GM21360 (cell line): ENCODE results near the gene RCBTB2.
A peak's percentile ranks its signal among the peaks of the same experiment; 100 is the strongest.

ENCODE experiments used
- ATAC-seq: cut with Tn5 transposase; IDR thresholded peaks from one replicate; pipeline ENCODE4 v1.9.1; 2021; ENCODE audit warnings: mild to moderate bottlenecking, moderate library complexity; ENCODE audit not compliant: unreplicated experiment

RCBTB2 gene

DNA sequence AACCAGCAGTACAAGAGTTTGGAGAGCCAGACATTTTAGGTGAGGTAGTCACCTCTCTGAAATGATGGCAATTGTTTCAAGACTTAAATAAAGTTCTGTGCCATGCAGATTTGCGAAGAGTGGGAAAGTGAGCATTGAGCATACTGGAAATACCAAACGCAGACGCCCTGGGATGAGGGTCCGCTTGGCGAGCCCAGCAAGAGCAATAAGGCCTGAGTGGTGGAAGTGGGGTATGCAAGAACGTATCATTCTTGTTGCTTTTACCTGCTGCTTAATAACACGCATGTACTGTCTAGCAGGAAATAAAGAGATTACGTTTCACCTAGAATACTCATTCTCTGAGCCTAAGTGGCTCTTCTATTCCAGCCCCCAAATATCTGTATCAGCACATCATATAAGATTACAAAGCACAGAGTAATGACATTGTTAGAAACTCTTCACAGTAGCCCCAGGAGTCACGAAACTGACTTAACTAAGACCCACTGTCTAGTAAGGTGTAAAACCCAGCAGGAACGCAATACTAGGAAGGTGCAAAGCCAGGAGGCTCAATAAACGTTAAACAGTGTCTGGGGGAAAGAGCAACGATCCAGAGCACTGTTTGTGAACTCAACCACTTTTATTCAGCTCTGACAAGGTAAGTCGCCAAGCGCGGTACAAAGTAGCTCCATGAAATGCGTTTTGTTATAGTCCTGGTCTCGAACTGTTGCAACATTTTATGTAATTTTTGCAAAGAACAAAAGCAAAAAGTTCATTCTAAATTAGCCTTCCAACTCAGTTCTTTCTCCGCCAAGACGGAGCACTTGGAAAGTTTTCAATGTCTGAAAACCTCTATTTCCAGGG is 1.2 kb downstream of the RCBTB2 start:
- ATAC-seq: no peak

DNA sequence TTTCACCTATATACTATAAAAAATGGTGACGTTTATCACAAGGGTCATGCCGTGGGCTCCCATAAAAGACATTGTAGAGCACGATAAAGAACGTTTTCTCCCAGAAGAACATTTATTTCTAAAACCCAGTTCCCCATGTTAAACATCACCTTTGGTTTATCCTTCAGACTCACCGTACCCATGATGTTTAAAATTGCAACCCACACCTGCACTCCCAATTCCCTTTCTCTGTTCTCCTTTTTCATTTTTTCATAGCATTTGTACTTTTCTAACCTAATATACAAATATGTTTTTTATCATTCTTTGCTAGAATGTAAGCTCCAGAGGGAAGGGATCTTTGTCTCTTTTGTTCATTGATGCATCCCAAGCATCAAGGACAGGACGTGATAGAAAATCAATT is 2.0 kb downstream of the RCBTB2 start:
- no peak for ATAC-seq

DNA sequence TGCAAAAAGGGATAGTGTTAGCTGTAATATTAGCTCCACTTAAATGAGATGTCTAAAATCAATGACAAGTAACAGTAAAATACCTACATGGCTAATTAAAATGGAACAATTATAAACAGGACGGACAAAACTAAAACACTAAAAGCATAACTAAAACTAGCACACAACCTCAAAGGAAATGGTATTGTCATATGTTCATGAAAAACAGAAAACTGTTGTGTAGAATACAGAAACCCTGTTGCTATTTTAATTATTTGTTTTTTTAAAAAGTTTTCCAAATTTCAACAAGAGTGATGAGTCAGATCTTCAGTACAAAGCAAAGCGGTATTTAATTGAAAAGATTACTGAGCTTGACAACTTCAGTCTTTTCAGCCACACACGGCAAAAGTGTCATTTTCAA is 4.2 kb downstream of the RCBTB2 start:
- no peak for ATAC-seq

DNA sequence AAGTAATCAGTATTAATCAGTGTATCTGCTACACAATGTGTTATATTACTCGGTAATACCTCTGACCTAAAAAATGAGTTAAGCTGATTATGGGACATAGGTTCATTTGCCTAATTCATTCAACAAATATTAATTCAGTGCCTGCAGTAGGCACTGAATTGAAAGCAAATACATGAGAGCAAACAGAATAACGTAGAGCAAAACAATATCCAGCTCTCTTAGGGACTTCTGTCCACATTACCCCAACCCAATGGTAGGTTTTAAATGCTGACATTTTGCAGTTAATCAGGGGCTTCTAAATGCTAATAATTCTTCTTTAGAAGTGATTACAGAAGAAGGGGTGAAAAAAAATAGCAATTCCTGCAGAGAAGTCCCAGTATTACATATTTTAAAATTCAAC is 4.9 kb downstream of the RCBTB2 start:
- no peak for ATAC-seq

DNA sequence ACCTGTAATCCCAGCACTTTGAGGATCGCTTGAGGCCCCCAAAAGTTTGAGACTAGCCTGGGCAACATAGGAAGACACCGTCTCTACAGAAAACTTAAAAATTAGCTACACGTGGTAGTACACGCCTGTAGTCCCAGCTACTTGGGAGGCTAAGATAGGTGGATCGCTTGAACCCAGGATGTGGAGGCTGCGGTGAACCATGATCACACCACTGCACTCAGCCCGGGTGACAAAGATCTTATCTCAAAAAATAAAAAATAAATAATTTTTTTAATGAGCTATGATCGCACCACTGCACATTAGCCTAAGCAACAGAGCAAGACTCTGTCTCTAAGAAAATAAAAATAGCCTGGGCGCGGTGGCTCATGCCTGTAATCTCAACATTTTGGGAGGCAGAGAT is 6.6 kb downstream of the RCBTB2 start:
- no peak for ATAC-seq

DNA sequence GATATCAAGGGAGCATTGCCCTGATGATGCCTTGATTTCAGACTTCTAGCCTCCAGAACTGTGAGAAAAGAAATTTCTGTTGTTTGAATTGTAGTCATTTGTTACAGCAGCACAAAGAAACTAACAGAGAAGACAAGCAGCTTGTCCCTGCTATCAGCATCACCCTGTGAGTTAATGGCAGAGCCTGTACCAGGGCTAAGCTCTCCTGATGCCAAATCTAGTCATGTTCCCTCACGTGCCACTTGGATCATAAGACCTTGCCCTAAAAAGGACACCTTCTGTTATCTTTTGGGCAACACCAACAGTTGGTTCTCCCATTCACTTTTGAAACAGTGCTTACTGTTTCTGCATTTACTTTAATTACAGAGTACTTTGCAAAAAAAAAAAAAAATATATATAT is 14.8 kb downstream of the RCBTB2 start:
- no peak for ATAC-seq

DNA sequence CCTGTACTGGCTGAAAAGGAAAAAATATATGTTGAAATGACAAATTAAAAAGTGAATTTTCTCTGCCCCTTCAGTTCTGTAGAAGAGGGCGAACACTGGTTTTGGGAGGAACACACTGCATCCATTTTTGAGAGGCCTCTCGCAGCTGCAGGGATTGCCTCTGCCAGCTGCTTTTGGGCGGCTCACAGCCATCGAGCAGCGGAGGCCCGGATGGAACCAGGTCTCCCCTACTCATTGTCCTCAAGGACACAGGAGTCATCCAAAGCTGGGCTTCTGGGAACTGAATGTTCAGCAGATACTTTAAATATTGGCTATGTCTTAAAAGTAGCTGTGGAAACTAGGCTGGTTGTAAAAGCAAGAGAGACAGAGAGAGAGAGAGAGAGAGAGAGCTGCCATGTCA is 17.1 kb downstream of the RCBTB2 start:
- ATAC-seq: no peak

DNA sequence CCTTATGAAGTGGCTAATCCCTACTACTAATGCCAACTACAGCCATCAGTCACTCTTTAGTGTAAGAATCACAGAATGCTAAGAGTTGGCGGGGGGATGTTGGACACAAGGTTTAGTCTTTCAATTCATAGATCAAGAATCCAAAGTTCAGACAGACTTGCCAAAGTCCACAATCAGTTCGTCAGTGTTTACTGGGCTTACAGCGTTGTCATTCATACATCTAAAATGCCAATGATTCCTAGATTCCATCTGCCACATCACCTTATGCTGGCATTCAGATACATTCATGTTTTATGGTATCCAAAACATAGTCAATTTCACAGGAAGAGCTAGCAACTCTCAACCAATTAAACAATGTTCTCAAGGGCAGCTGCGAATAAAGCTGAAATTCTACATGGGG is 18.1 kb downstream of the RCBTB2 start:
- ATAC-seq: no peak

DNA sequence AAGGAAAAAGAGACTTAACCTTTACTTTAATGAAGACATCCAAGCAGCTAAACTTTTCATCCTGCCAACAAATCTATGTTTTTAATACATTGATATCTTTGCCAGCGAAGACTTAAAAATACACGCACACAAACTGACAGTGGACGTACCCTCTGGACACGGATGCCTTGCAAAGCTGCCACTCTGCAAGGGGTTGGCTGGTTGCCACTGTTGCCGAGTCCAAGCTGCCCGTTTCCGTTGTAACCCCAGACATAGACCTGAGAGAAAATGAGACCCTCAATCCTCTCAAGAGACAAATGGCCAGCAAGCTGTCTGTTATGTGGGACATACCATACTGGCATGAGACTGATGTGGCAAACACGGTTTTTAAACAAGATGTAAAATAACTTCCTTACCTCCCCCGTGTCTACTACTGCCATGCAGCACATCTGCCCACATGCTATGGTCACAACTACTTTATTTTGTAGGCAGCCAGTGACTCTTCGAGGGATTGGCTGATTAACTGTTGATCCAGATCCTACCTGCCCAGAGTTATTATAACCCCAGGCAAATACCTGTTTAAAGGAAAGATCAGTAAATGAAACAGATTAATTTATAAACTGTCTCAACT is 21.2 kb downstream of the RCBTB2 start:
- ATAC-seq: no peak

DNA sequence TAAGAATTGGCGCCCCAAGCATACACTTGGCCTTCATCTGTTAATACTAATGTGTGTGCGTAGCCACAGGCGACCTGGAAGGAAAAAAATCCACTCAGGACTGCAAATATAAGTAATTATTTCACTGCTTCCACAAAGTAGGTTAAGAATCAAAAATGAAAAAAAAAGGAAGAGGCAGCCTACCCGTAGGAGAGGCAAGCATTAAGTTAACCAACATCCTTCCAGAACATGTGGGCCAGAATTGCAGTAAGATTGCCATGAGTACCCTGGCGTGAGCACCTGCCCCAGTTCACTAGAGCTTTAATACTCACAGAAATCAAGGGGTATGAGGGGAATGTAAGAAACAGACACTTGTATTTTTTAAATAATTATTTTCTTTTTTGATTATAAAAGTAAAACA is 22.2 kb downstream of the RCBTB2 start:
- ATAC-seq: no peak

DNA sequence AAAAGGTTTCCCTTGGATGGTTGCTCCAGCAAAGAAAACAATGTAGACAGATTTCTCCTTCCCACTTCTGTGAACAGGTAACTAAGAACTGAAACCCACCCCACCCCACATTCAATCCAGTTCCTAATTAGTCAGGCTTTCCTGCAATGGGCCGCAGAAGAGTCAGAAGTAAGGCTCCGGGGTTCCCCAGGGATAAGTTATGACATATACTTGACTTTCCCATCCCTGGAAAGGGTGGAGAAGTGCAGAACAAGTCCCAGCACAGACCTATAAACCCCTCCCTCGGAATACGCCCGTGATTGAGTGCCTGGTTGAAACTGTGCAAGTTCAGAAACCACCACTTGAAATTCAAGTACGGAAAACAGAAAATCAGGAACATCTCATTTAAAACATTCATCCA is 24.9 kb downstream of the RCBTB2 start:
- ATAC-seq: no peak

DNA sequence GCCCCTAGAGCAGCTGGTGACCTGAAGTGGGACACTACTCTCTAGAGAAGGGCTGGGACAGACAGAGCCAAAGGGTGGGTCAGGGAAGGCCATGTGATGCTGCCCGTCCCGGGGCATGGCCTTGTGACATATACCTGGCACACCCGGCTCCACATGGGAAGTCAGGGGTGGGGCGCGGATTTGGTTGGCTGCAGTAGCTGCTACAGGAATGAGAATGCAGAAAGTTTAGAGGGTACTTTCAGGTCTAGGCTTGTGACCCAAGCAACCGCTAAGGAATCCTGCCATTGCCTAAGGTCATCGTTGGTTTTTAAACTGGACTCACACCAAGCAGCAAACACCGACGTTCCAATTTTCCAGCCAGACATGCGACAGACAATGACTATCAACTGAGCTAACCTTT is 25.9 kb downstream of the RCBTB2 start:
- ATAC-seq: no peak

DNA sequence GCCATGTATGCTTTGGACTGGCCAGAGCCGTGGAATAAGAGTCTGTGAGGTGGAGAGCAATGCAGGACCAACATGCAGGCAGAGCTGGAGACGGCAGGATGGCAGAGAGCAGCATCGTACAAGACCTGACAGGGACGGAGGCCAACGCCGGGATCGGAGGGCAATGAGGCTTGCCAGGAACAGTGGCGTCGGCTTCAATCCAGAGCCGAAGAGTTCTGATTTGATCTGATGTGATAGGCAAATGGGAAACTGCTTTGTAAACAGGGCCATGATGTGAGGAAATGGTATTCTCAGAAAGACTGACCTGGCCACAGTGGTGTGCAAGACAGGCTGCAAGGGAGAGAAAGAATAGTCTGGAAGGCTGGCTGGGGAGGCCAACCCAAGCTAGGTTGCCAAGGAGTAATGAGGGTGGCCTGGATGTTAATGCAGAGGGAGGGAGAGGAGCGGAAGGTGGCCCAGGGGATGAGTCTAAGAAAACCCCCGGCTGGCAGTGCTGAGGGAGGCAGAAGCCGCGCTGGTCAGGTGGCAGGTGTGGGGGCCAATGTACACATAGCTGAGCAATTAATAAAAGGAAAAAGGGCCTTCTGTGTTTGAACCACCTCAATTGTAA is 26.7 kb downstream of the RCBTB2 start:
- peak; percentile 25 for ATAC-seq

DNA sequence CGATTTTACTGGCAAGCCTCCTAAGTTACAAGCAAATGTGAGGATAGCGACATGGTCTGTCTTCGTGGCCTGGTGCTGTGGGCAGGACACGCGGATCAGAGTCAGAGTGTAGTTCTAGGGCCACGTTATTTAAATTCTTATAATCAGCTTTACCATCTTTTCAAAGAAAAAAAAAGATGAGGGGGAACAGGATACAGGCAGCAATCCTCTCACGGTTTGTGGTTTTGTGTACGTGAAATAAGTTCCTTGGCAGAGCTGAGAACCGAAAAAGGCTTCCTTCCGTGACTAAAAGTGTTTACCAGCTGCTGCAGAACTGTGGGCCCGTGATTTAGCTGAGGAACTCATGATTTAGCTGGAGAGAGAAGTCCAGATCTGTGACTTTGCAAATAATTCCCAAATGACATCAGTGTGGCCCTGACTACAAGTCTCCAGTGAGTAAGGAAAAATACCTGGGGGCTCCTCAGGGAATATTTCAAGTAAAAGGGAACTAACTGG is 27.2 kb downstream of the RCBTB2 start:
- ATAC-seq: peak; percentile 65

DNA sequence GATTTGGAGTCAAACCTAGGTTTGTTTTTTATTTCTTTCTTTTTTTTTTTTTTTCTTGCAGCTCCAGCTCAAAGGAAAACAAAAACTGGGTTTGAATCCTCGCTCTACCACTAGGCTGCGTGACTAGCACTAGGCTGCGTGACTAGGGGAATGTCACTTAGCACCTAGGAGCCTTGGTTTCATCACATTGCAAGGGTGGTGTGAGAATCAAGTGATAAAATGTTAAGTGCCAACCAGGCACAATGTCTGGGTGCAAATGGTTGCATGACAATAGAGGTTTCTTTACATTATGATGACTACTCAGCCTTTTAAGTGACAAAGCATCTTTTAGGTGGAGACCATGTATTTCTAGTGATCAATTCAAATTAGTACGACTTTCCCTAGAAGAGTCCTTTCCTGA is 27.9 kb downstream of the RCBTB2 start:
- ATAC-seq: no peak

DNA sequence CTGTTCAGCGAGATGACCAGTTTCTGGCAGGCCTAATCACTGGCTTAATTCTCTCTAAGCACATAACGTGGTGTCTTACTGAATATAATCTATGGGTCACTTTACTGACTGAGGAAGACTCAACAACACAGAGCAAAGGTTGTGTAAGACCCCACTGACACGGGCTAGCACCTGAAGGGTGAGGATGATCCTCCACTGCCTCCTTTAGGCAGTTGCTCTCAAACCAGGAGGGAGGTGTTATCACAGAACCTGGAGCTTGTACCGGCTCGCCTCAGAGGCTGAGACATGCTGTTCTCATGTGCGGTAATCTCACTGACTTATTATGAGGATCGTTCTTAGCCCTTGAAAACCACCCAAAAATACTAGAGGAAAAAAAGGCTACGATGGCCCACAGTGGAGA is 28.3 kb downstream of the RCBTB2 start:
- ATAC-seq: no peak

DNA sequence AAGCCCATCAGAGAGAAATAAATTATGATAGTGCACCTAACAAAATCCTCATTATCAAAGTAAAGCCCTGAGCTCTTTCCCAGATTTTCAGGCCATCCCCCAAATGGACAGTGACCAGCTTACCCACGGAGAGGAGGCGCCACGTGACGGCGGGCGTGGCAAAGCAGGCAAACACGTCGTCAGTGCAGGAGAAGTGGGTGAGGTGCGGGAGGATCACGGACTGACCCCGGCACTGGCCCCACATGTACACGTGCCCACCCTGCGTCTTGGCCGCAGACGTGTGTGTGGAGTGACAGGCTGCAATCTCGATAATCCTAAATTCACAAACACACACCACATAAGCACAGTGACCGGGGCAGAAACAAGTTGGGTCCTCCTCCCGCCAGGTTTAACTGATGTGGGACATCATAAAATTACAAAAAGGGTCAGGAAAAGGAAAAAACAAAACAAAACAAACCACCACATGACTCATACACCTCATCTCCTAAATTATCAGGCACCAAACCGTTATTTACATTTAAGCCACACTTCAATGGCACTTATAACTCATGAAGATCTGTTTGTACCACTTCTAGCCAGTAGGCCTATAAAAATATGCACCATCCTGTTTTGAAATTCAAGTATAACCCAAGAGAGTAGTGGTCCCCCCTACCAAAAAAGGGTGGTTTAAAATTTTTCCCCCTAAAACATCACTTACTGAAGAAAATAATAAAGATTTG is 30.1 kb downstream of the RCBTB2 start:
- ATAC-seq: no peak

DNA sequence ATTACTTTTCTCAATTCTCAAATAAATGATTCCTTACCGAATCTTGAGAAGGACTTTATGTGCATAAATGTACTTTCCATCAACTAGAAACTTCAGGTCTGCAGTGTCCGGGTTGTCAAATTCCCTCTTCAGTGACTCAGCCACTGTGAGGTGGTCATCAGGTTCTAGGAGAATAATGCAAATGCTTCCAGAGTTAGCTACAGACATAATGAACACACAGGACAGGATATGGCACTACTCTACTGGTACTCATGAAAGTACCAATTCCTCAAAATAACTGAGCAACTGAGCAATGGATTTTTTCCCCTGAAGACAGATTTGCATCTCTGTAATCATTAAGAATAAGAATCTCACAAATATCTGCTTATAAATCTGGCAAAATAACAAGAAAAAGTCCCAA is 31.2 kb downstream of the RCBTB2 start:
- ATAC-seq: peak; percentile 34

DNA sequence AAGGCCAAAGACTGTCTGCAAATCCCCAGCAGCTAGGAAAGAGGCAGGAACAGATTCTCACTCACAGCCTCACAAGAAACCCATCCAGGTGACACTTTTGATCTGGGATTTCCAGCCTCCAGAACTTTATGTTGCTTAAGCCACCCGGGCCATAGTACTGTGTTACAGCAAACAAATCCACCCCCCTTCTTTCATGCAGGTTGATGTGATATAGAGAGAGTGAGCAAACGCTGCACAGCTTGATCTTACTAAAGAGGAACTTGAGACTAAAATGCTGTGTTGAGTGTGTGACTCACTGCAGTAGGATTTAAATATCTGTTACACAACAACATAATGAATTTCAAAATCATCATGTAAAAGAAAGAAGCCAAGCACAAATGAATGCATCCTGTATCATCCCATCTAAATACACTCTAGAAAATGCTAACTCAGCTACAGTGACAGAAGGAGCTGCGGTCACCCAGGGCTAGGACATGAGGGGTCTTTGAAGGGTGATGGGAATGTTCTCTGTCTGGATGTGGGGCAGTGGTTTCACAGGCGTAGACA is 32.2 kb downstream of the RCBTB2 start:
- ATAC-seq: no peak

DNA sequence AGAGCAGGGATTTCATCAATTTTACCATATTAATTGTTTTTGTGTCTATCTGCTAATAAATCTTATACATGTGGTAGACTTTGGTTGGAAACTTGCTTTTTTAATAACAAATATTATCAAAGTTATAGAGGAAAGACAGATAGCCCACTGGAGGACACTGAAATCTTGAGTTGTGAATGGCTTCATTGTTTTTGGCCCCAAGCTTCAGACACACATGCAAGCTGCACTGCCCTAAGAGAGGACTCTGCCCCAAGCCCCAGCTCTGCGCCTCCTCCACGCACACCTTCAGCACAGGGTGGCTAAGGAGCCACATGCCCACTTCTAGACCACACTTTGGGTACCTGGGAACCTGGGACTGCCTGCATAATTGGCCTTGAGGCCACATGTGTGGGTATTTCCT is 35.2 kb downstream of the RCBTB2 start:
- no peak for ATAC-seq
